GM19240 (cell line): ENCODE results near the gene MROH8.

Experiments
- DNase-seq: peaks from one replicate; pipeline ENCODE4 v3.0.0; 2011; ENCODE audit warnings: low spot score; ENCODE audit not compliant: insufficient read length

Gene MROH8

DNA sequence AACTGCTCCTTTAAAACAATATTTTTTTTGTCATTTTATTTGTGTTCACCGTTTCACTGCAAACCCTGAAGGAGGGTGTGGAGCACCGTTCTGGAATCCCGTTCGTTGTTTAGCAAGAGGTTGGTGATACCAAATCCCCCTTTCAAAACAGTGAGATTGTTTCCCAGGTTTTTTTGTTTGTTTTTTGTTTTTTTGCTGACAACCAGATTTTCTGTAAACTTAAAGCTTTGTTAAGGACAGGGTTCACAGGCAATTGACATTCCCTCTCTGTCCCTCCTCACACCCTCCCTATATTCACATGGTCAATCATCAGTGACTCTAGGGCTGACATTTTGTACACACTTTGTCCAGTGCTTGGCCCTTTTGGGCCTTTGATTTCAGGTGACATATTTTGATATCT is 21.0 kb upstream of the MROH8 start:
- DNase-seq: no peak

- no peak for DNase-seq
These were observed 19.7 kb upstream of the MROH8 start for GRCh38 chr20:37198932-37199660.

- DNase-seq: no peak
These were observed 15.5 kb upstream of the MROH8 start for GRCh38 chr20:37194621-37195417.

GRCh38 chr20:37193821-37194220 is 14.5 kb upstream of the MROH8 start:
- DNase-seq: no peak

GRCh38 chr20:37193226-37193625 is 13.9 kb upstream of the MROH8 start:
- no peak for DNase-seq

DNA sequence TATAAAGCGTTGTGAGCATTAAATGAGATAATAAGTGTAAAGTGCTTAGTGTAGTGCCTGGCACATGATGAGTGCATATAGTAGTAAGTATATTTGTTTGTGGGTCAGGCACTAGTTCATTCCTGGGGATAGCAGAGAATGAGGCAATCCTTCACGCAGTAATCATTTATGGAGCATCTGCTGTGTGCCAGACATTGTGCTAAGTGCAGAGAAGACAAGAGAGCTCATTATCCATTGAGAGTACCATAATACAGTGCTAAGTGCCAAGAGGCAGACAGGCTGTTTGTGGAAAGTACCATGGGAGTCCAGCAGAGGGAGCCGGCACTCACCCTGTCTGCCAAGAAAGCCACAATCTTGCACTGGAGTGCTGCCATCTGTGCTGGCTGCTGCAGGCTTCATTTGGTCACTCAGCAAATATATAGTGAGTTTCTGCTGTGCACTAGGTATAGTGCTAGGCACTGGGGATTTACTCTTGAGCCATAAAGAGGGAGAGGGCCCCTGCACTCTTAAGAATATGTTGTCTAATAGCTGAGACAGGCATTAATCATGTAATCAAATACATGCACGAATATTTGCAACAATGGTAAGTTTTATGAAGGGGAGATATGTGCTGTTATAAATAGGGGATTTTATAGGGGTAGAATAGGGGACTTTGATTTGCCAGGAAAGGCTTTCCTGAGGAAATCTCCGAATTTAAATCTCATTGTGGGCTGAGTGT is 12.9 kb upstream of the MROH8 start:
- peak; percentile 61 for DNase-seq

DNA sequence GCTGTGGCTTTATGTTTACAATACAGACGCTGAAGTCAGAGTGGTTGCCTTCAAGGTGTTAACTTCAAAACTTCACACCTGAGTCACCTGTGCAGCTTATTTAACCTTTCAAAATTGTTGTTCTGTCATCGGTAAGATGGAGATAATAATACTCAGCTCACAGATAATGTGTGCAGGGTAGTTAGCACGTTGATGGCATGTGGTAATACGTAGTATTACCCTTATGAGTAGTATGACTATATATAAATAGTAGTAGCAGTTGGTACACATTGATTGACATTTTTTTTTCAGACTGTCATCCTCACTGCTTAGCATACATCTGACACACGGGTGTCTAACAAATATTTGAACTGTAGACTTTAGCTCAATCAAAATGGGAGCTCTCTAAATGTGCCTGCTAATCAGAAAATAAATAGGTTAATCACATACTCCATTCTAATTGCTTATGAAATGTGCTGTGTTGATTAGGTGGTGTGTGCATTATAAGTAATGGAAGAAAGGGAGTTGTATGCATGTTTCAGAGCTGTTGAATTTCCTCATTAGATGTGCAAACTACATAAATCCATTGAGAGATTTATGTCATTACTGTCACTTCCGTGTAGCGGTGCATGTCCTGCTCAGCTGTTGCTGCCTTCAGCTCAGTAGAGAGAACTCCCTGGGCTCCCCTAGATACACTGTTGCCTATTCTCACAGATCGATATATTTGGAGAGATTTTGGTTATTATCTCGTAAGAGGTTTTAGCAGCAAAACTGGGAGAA is 11.2 kb upstream of the MROH8 start:
- DNase-seq: no peak

DNA sequence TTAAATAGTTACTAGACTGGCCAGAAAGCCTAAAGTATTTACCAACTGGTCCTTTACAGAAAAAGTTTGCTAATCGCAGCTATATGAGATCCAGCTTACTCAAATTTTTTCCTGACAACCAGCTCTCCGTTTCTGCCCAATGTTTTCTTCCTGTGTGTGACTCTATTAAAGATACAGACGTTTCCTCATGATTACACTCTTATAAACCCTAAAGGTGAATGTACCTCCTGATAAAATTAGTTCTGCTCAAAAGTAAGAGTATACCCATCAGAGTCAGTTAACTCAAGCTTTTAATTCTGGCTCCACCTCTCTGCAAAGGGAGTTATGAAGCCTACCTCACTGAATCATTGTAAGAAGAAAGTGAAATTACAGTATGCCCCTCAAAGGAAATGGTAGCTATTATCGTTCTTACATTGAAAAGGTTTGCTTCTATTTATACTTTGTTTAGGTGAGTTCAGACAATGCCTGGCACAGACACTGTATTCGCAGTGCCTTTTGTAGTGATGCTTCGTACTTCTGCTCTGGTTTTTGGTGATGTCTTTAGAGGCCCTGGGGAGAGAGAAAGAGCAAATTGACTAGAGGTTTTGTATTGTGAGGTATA is 10.2 kb upstream of the MROH8 start:
- DNase-seq: no peak

- no peak for DNase-seq
These were observed 9.4 kb upstream of the MROH8 start for GRCh38 chr20:37188787-37189186.

DNA sequence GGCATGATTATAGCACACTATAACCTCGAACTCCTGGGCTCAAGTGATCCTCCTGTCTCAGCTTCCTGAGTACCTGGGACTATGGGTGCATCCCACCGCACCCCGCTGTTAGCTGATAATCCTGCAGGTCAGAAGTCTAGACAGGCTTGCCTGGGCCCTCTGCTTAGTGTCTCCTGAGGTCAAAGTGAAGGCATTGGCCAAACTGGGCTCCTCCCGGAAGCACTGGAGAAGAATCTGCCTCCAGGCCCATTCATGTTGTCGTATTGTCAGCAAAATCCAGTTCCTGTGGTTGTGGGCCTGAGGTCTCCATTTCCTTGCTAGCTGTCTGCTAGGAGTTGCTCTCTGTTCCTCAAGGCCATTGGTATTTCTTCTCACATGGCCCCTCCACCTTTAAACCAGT is 6.3 kb upstream of the MROH8 start:
- DNase-seq: no peak

DNA sequence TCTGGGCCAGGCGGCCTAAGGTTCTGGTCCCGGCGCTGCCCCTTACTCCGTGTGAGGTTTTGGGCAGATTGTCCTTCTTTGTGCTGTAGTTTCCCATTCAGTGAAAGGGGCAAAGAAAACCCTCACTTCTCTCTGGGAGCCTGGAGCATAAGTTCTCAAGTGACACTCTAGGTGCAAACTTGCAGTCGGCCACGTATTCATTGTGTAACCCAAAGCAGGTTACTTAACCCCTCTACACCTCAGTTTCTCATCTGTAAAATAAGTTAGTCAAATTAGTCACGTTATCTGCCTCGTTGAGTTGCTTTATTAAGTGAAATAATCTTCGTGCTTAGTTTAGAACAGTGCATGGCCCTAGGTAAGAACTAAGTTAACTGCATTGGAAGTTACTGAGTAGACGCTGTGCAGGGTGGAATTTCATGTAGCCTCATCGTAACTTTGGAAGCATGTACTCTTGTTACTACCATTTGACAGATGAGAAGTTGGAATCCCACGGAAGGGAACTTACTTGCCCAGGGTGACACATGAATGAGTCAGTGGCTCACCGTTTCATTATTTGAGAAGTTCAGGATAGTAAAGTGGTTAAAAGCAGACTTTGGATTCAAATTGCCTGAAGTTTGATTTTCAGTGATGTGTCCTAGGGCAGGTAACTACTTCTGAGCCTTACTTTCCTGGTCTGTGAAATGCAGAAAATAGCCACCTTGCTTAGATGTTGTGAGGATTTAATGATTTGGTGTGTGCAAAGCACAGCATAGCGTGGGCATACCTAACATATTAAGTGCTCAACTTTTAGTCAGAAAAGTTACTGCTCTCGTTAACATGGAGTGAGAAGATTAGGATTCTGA is 556 bp upstream of the MROH8 start:
- no peak for DNase-seq

DNA sequence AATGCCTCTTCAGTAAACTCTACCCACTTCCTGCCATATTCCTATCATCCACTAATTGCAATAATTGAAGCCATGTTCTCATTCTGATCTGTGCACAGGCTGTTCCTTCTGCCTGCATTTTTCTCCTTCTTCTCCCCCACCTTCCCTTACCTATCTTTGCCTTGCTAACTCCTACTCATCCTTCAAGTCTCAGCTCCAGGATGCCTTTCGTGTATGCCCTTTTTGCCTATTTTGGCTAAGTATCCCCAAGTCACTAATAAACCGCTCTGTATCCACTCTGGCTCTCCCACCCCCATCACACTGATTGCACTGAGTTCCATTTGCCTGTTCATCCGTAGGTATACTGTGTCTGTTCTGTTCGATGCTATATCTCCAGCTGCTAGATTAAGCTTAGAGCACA is 6.5 kb downstream of the MROH8 start:
- no peak for DNase-seq

DNA sequence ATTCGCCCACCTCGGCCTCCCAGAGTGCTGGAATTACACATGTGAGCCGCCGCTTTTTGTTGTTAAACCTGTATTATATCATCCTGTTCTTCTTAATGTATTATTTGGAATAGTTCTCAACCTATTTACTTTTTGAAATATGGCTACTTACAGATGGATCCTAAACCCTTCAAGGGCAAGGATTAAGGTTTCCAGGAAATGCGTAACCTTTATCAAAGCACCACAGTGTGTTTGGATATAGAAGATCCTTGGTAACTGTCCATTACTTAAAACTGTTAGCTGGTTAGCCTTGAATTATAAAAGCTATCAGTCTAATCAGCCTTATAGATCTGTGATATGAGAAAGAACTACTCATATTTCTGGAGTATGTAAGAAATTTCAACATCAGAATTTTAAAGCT is 12.5 kb downstream of the MROH8 start:
- no peak for DNase-seq

DNA sequence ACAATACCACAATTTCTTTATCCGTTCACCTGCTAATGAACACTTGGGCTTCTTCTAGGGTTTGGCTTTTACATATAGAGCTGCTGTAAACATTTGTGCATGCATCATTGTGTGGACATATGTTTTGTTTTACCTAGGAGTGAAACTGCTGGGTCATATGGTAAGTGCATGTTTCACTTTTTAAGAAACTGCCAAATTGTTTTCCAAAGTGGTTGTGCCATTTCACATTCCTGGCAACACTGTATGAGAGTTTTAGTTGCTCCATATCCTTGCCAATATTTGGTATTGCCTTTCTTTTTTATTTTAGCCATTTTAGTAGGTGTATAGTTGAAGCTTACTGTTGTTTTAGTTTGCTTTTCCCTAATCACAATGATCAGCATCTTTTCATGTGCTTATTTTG is 14.3 kb downstream of the MROH8 start:
- DNase-seq: no peak

GRCh38 chr20:37163832-37164554 is 15.4 kb downstream of the MROH8 start:
- no peak for DNase-seq

GRCh38 chr20:37162646-37163045 is 16.7 kb downstream of the MROH8 start:
- DNase-seq: no peak

GRCh38 chr20:37161830-37162549 is 17.4 kb downstream of the MROH8 start:
- no peak for DNase-seq

GRCh38 chr20:37160683-37161082 is 18.7 kb downstream of the MROH8 start:
- no peak for DNase-seq

DNA sequence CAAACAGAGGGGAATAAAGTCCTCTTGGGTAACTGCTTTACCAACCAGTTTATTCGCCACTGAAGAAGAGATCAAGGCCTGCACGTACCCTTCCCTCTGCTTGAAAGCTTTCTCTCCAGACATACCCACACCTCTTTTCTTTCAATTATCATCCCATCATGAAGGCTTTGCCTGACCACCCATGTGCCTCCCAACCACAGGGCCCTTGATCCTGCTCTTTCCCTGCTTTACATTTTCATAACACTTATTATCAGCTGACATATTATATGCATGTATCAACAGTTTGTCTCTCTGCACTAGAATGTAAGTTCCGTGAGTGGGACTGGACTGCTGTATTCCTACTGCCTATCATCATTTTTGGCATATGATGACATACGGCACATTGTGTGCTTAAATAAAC is 21.1 kb downstream of the MROH8 start:
- DNase-seq: no peak
